ENCODE measurements around the gene EPHA2. TPM values are rescaled to one million over a fixed set of nuclear protein-coding genes. Genes with fewer than 3 reads are reported as not detected.

EPHA2 gene
- total RNA-seq, 1 donor from 2014 or later = 42.7 TPM

GRCh38 chr1:16134066-16134801 is 21.6 kb downstream of the EPHA2 start:
- H3K36me3 ChIP-seq = peaks cover 67 to 89% of the 10 kb centered on the region in 2 donors
- H3K4me1 ChIP-seq = peaks cover 0 to under 1% of the 10 kb centered on the region in 2 donors
- TF ChIP-seq CTCF (IDR thresholded peaks at IDR 0.05) = no peak
- no peak for DNase-seq (ENCODE audit: low spot score in 2 of 2)
- H3K4me3 ChIP-seq = no peak overlapping the region
- H3K9me3 ChIP-seq = no peaks in the 10 kb centered on the region
- H3K27ac ChIP-seq = no peak overlapping the region
- intact Hi-C loops (cut with DNase I) = no loop called here
- no peaks in the 10 kb centered on the region for H3K27me3 ChIP-seq

- Histone ChIP-seq H3K27ac (no peak overlapping the region), H3K4me3 (no peak overlapping the region), H3K4me1 (peaks cover 0 to 4% of the 10 kb centered on the region in 2 donors), H3K36me3 (peaks cover 72 to 97% of the 10 kb centered on the region in 2 donors), H3K9me3 (no peaks in the 10 kb centered on the region), H3K27me3 (no peaks in the 10 kb centered on the region)
- intact Hi-C loops (cut with DNase I) = no loop called here
- no peak for DNase-seq (ENCODE audit: low spot score in 2 of 2)
- no peak for TF ChIP-seq CTCF (IDR thresholded peaks at IDR 0.05)
Measured at GRCh38 chr1:16133007-16133961, 22.6 kb downstream of the EPHA2 start.

- H3K27me3 ChIP-seq = no peaks in the 10 kb centered on the region
- no peak for DNase-seq (ENCODE audit: low spot score in 2 of 2)
- H3K9me3 ChIP-seq = no peaks in the 10 kb centered on the region
- H3K4me3 ChIP-seq = no peak overlapping the region
- H3K36me3 ChIP-seq = peaks cover 71 to 97% of the 10 kb centered on the region in 2 donors
- H3K4me1 ChIP-seq = peaks cover 0 to 8% of the 10 kb centered on the region in 2 donors
- no peak for TF ChIP-seq CTCF (IDR thresholded peaks at IDR 0.05)
- intact Hi-C loops (cut with DNase I) = no loop called here
- no peak overlapping the region for H3K27ac ChIP-seq
Measured at GRCh38 chr1:16132325-16132785, 23.5 kb downstream of the EPHA2 start.

- H3K27me3 ChIP-seq = no peaks in the 10 kb centered on the region
- DNase-seq (ENCODE audit: low spot score in 2 of 2) = no peak
- no peak overlapping the region for H3K4me3 ChIP-seq
- no peak overlapping the region for H3K27ac ChIP-seq
- peaks cover 0 to 8% of the 10 kb centered on the region in 2 donors for H3K4me1 ChIP-seq
- intact Hi-C loops (cut with DNase I) = no loop called here
- H3K9me3 ChIP-seq = no peaks in the 10 kb centered on the region
- TF ChIP-seq CTCF (IDR thresholded peaks at IDR 0.05) = no peak
- peaks cover 70 to 95% of the 10 kb centered on the region in 2 donors for H3K36me3 ChIP-seq
Measured at GRCh38 chr1:16131636-16132324, 24.1 kb downstream of the EPHA2 start.

GRCh38 chr1:16130827-16131226 is 25.0 kb downstream of the EPHA2 start:
- no peaks in the 10 kb centered on the region for H3K9me3 ChIP-seq
- no peak for TF ChIP-seq CTCF (IDR thresholded peaks at IDR 0.05)
- no peak for DNase-seq (ENCODE audit: low spot score in 2 of 2)
- H3K36me3 ChIP-seq = peaks cover 64 to 96% of the 10 kb centered on the region in 2 donors
- H3K4me1 ChIP-seq = peaks cover 0 to 8% of the 10 kb centered on the region in 2 donors
- no peak overlapping the region for H3K4me3 ChIP-seq
- intact Hi-C loops (cut with DNase I) = no loop called here
- no peak overlapping the region for H3K27ac ChIP-seq
- no peaks in the 10 kb centered on the region for H3K27me3 ChIP-seq
